Right lobe of liver (tissue), 4 donors: ENCODE data around the gene DHRS9.

ENCODE experiments used
- CTCF ChIP-seq, 4 donors: fragments of 200-600 bp in 3 of 4; fragments of 450-650 bp in 1 of 4; IDR thresholded peaks; one replicate each; pipeline versions ENCODE4 v1.5.1 to v1.8.0; 2016 to 2022; ENCODE audit warnings: antibody characterized with exemption in 4 of 4, mild to moderate bottlenecking in 2 of 4
- POLR2A ChIP-seq: fragments of 450-650 bp; IDR thresholded peaks from one replicate; pipeline ENCODE4 v1.6.1; 2017; ENCODE audit warnings: antibody characterized with exemption, mild to moderate bottlenecking
- donor health status: DM: no; HTN: no; CAD: no.
- donor health status: DM: no; HTN: no; CAD: no.
- donor health status: DM: no; HTN: yes; CAD: no.

- TF ChIP-seq CTCF (IDR thresholded peaks at IDR 0.05) (no peak), POLR2A (no peak)
Measured at GRCh38 chr2:169139993-169140767, 70.8 kb downstream of the DHRS9 start.
